NCI-H460 (cell line): ENCODE results near the gene AAK1. TPM values are rescaled to one million over a fixed set of nuclear protein-coding genes. Genes with fewer than 3 reads are reported as not detected.
"Not testable (repeated sequence)": the region's sequence is repeated elsewhere in the genome, so short reads cannot be mapped to it uniquely, and the experiment has no call there.

Experiments used
- DNase-seq: peaks from one replicate; pipeline ENCODE4 v3.0.0-alpha.2; 2016; ENCODE audit warnings: low read depth; ENCODE audit errors: extremely low read depth
- total RNA-seq: library from RNA; depleted of rRNA; stranded (reverse); fragments of >200 nt; shearing (Covaris generic); gene quantifications from 2 replicates; pipeline ENCODE4 v1.2.3, GENCODE V29; 2014

AAK1 gene
- total RNA-seq, 1 experiment from 2014 or later, result 37.7 TPM

DNA sequence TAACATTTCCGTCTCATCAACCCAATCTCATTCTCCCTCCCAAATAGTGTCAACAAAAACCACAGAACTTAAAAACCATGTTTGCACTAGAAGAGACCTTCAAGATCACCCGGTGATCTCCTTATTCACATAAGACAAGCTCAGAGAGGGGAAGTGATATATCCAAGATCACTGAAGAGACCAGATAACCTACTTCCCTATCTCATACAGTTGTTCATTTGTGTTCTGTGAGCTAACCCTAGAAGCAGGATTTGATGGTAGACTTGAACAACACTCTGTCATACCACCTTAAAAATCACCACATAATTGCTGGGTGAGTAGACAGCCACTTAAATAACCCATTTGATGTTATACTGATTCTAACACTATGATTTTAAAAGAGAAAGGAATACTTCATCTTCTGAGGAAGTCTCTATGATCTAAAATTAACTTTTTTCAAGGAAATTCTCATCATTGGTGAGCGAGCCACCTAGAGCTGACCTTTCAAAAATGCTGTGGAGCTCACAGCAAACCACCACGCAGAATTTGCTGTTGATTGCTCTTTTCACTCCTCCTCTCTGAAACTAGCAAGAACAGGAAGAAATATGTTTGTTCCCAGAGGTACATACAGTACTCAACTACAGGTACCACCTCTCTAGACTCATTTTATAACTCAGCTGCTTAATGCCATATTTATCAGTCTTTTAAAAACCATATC lies 15.1 kb downstream of the AAK1 start:
- DNase-seq, result no peak

DNA sequence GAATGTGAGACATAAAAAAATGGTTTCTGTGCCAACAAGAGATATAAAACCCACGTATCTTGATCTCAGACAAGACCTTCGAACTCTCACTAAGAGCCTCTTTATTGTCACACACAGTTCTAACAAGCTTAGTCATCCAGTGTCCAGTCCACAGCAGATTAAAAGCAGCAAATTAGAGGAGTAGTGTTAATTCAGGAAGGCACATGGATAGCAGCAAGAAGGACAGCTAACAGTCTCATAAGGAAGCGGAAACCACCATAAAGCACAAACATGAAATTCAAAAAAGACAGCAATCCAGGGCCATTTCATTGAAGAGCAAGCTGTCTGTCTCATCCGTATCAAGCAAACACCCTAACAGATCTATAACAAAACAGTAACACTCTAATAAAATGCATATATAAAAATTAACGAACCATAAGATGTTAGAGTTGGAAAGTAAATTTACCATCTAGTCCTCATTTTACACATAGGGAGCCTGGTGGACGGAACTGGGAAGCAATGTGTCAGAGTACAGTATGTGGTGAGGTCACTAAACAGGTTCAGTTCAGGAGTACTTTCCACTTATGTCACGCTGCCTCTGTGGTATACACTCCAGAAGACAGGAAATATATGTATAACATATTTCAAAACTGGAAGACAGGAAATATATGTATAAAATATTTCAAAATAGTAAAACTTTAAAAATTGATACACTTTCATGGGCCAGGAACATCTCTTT lies 18.3 kb downstream of the AAK1 start:
- no peak for DNase-seq

DNA sequence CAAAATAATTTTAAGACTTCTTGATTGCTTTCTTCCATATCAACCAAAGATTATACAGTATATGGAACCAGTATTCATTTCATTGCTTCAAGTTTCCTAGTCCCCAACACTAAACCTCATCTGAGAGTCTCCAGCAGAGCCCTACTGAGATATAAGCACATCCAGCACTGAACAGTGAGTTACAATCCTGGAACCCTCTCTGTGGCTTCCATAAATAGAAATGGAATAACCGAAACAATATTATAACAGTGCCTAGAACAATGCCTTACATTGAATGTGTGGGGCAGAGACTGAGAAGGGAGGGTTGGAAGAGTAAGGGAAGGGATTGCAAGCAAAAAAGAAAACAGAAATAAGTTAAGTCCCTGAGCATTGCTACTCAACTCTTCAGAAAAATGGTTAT lies 18.9 kb downstream of the AAK1 start:
- DNase-seq, result no peak

DNA sequence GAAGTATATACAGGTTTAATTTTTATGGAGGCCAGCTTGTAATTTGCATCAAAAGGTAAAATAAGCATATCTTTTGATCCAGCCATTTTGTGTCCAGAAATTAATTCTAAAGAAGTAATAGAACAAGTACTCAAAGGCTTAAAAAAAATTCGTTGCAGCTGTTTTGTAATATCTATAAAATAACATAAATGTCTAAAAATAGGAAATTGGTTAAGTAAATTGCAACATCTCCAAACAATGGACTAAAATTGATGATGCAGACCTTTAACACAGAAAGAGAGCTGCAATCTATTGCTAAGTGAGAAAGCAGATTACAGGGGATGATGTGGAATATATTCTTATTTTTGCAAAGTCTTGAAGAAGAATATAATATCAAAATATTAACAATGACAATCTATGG lies 19.4 kb downstream of the AAK1 start:
- no peak for DNase-seq

DNA sequence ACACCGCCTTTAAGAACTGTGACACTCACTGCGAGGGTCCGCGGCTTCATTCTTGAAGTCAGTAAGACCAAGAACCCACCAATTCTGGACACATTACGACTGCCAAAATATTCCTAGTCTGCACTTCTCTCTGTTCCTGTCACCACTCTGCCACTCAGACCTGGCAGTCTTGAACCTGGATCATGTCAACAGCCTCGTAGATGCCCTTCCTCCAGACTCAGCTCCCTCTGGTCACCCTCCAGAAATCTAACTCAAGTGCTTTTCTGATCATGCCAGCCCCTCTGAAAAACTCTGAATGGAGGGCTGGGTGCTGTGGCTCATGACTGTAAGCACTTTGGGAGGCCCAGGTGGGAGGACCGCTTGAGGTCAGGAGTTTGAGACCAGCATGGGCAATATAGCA lies 20.3 kb downstream of the AAK1 start:
- no peak for DNase-seq

DNA sequence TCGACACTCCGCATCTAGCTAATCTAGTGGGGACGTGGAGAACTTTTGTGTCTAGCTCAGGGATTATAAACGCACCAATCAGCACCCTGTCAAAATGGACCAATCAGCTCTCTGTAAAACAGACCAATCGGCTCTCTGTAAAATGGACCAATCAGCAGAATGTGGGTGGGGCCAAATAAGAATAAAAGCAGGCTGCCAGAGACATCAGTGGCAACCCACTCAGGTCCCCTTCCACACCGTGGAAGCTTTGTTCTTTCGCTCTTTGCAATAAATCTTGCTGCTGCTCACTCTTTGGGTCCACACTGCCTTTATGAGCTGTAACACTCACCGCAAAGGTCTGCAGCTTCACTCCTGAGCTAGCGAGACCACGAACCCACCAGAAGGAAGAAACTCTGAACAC lies 20.7 kb downstream of the AAK1 start:
- not testable (repeated sequence) for DNase-seq

DNA sequence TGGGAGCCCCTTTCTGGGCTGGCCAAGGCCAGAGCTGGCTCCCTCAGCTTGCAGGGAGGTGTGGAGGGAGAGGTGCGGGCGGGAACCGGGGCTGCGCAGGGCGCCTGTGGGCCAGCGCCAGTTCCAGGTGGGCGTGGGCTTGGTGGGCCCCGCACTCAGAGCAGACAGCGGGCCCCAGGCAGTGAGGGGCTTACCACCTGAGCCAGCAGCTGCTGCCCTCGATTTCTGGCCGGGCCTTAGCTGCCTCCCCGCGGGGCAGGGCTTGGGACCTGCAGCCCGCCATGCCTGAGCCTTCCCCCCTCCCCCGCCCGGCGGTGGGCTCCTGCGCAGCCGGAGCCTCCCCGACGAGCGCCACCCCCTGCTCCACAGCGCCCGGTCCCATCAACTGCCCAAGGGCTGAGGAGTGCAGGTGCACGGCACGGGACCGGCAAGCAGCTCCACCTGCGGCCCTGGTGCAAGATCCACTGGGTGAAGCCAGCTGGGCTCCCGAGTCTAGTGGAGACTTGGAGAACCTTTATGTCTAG lies 21.5 kb downstream of the AAK1 start:
- DNase-seq, result not testable (repeated sequence)

DNA sequence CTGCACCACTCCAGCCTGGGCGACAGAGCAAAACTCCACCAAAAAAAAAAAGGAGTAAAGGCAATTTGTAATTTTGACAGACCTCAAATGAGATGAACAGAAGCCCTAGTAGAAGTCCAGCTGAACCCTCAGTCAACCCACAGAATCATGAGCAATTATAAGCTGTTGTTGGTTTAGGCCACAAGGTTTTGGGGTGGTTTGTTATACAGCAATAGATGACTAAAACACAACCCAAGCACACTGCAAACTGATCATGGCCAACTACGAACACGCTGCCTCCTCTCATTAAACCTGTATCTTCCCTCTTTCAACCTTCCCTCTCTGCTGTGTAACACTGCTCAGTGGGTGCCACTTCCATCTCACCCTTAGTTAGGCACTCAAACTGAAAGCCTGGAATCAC lies 22.1 kb downstream of the AAK1 start:
- DNase-seq, result no peak

DNA sequence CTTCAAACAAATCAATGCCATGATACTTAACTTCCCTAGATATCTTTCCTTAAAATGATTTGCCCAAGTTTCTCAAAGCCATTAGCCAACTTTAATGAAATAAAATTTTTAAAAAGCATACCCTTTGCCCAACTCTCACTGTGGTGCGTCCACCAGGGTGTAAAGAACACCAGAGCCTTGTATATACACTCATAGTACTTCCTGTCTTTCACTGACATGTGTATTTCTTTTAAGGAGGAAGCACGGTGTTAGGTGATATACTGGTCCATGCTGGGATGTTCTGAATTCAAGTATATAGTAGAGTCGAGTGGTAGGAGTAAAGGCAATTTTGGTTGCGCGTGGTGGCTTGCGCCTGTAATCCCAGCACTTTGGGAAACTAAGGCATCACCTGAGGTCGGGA lies 22.7 kb downstream of the AAK1 start:
- no peak for DNase-seq

DNA sequence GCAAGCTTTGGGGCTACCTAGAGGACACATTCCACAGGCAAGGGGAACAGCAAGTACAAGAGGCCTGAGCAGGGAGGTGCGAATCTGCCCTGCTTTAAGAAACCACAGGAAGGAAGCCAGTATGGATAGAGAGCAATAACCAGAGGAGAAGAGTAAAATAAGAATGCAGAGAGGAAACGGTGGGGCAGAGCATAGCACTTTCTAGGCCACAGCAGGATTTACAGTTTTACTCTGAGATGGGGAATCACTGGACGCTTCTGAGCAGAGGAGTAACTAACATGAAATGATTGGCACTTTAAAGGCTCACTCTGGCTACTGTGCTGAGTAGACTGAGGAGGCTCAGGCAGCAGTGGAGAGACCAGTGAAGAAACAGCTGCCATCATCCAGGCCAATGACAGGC lies 23.8 kb downstream of the AAK1 start:
- no peak for DNase-seq

DNA sequence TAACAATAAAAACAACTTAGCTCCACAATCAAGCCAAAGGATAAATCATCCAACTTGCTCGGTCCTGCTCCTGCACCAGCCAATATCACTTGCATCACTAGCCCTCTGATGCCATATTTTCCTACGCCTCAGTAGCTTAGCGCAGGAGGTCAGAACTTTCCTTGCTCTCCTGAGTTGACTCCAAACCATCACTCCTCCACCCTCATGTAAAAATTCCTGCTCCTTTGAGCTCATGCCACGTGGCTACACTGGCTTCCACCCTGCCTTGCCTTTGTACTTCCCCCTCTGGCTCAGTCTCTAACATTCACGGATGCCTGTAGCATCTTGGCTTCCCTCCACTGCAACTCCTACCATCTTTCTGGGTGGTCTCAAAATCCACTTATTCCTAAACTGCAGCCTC lies 25.2 kb downstream of the AAK1 start:
- DNase-seq, result no peak

DNA sequence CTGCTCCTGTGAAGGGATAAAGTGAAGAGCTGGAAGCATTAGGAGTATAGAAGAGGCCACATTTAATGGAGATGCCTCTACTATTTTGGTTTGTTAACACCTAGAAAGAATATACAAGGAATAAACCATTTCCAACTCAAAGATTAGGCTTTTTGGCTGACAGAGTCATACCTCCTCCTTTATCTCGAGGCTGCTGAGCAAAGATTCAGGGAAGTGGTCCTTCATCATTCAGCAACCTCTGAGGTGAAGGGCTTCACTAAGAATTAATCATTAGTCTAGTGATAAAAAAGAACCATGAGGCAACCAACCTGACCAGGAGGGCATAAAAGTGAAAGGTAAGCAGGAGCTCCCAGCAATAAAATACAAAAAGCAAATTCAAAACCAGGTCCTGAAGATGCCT lies 25.8 kb downstream of the AAK1 start:
- DNase-seq, result no peak

DNA sequence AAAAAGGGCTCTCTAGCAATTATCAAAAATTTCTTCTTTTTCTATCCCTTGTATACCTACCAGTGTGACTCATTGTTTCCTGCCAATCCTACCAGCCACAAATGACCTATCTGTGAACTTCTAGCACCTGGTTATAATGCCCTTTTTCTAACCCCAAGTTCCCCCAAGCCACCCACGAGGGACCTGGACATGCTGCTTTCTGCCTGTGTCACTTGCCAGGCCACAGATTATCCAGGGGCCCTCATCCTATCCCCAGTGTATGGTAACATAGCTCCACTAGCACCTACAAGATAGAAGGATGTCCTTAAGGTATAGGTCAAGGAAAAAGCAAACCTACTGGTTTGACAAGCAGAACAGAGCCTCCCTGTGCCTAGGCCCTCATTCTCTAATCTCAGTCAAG lies 26.8 kb downstream of the AAK1 start:
- DNase-seq, result no peak

DNA sequence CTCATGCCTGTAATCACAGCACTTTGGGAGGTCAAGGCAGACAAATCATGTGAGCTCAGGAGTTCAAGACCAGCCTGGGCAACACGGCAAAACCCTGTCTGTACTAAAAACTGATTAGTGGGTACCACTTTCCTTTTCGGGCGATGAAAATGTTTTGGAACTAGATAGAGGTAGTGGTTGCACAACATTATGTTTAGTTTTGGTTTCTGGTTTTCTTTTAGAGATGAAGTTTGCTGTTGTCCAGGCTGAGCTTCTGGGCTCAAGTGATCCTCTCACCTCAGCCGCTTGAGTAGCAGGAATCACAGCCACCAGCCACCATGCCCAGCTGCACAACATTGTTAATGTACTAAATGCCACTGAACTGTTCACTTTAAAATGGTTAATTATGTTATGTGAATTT lies 27.6 kb downstream of the AAK1 start:
- DNase-seq, result no peak

DNA sequence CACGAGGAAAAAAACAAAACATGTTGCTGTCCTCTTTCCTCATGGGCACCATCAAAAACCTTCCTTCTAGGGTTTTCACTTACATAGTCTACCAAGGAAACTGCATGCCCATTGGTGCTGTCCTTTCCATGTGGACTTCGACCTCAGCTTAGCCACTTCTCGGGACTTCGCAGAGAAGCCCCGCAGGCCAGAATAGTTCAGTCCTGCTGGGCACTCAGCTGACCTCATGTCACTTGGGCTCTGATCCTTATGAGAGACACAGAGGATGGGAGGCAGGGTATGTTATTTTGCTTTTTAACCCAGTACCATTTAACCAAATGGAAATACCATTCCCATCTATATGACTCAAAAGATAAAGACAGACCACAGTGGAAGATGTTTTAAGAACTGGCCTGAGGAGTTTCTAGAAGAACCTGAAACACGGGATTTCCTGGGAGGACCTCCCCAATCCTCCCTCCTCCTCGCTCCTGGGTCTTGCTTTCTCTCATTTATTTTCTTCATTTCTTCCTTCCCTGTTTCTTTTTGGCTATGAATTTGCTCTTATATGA lies 28.4 kb downstream of the AAK1 start:
- no peak for DNase-seq

DNA sequence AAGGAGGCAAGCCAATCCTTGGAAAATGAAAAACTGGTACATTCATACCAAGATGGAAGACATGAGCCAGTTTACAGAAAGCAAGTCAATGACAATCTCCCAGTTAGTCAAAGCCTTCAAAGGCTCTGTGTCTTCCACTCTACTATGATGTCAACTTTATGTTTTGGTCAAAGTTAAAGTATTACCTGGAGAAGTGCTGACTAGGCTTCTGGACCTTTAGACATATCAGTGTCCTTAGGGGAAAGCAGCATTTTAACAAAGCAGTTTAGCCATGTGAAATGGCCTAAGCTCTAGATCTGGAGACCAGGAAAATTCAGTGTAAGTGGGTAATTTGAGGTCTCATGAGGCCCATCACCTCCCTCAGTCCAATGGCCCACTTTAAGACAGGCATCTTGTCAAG lies 30.8 kb downstream of the AAK1 start:
- DNase-seq, result no peak

DNA sequence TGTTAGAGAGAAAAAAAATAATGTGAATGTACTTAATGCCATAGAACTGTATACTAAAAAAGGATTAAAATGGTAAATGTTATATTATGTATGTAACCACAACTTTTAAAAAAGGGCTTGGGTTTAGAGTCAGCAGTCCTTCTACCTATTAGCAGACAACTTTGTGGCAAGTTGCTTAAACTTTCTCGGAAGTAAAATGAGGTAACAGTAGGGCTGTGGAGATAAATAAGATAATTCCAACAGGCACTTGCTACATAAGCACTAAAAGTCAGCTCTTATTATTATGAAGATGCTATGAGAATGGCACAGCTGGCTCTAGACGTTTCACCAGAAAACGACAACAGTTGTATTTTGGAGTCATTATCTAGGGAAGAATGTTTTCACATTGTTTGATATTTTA lies 31.3 kb downstream of the AAK1 start:
- no peak for DNase-seq

DNA sequence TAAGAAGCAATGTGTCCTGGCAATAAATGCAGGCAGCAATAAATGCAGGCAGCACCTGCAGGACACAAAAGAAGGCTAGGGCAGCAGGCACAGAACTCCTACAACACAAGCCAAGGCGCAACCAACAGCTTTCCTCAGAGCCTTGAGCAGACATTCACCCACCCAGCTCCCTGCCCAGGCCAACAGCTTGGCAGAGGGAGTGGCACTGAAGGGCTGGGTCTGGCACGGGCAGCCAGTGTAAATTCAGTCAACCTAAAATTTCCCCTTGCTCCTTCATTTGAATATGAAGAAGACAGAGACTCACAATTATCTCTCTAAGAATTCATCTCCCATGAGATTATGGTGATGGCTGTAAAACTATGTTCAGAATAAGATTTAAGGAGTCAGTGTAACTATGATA lies 35.4 kb downstream of the AAK1 start:
- no peak for DNase-seq

DNA sequence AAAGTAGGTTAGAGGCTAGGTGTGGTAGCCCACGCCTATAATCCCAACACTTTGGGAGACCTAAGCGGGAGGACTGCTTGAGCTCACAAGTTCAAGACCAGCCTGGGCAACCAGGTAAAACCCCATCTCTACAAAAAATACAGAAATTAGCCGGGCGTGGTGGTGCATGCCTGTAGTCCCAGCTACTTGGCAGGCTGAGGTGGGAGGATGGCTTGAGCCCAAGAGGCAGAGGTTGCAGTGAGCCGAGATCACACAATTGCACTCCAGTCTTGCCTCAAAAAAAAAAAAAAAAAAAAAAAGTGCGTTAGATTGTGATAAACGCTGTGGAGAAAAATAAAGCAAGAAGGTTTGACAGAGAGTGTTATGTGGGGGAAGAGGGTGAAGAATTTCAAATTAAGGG lies 36.8 kb downstream of the AAK1 start:
- not testable (repeated sequence) for DNase-seq

DNA sequence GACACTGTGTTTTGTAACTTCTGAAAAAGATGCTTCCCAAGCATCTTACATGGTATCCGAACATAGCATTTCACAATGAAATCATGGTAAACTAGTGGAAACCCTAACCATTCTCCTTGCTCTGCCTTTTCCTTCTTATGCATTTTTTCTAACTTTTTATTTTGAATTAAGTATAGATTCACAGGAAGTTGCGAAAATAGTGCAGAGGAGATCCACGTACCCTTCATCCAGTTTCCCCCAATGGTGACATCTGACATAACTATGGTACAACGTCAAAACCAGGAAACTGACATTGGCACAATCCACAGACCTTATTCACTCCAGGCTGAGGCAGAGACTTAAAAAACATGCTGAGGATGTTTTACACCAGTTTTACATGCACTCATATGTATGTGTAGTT lies 38.3 kb downstream of the AAK1 start:
- DNase-seq, result no peak

DNA sequence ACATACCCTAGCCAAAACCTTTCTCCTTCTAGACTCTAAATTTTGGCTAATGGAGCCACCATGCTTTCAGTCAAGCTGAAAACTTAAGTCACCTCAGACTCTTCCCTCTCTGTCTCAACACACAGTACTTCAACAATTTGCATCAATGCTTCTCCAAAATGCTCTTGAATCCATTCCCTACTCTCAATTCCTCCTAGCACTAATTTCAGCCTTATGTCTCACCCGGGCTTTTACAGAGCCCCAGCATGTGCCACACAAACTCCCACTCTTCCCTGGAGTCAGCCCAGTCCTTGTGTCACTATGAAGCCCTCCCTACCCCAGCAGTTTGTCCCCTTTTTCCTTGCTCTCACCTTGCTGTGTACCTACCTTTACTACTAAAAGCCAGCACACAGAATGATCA lies 38.7 kb downstream of the AAK1 start:
- DNase-seq, result no peak

DNA sequence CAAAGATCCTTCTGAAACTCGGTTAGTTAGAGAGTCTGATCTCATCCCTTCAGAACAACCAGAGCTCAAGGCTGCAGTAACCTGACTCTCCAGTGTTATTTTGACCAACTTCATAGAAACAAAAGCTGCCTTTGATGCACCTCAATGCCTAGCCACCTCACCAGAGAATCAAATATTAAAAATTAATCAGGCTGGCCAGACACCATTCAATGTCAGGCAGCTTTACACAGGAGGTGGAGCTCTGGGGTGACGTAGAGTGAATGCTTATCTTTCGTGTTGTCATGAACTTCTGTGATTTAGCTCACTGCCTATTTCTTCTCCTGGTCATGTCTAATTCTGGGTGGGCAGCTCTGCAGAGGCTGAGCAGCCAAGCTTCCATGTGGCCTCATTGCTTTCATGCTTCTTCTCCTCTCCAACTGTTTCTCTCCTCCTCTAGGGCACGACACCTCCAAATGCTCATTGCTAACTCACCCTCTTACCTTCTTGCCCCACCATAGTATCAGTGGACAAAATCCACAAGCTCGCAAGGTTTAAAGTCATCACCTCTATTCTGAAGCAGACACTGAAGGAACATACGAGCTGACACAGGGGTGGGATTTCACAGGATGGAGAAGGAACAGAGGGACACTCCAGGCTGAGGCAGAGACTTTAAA lies 39.4 kb downstream of the AAK1 start:
- DNase-seq, result no peak
